HCT116 (cell line): Measurements from ENCODE around the gene NECAP2. TPM values are rescaled to one million over a fixed set of nuclear protein-coding genes. Genes with fewer than 3 reads are reported as not detected.

Source experiments
- ATAC-seq: fragments of 200-7000 bp; cut with Tn5 transposase; 2 replicates; pipeline ENCODE4 v1.9.1; 2020; ENCODE audit warnings: mild to moderate bottlenecking, moderate library complexity
- BruUV-seq: library from RNA; stranded (reverse); fragments of 400-500 nt; replicated peaks from 2 replicates; lab custom pipeline; 2021; lab: Mats Ljungman, UMichigan
- CTCF ChIA-PET: fragments of 300-600 bp; sonication (Branson Sonifier 250); formaldehyde crosslinking; loops from one replicate; lab custom pipeline; 2021; ENCODE audit warnings: antibody characterized with exemption; lab: Charles Lee
- POLR2A ChIA-PET: fragments of 300-600, 350-600 bp; sonication (Branson Sonifier 250); formaldehyde crosslinking; loops from one replicate; lab custom pipeline; 2021; ENCODE audit warnings: antibody characterized with exemption; lab: Charles Lee
- RAD21 ChIA-PET, 2 experiments: fragments of 300-600 bp; sonication (Branson Sonifier 250); formaldehyde crosslinking; loops; one replicate each; lab custom pipeline; 2023; ENCODE audit warnings: low total read pairs in 2 of 2; ENCODE audit not compliant: uncharacterized antibody in 2 of 2, unreplicated experiment in 2 of 2, low non-redundant PET in 1 of 2; lab: Charles Lee
- DNase-seq: peaks from one replicate; pipeline ENCODE4 v3.0.0-alpha.2; 2010; ENCODE audit warnings: low read depth, low spot score
- H2AFZ ChIP-seq: fragments of 200-600 bp; shearing (Covaris generic), sonication (generic); 2 replicates; pipeline ENCODE4 v1.6.1; 2017; ENCODE audit warnings: low read depth, mixed run types, mixed read lengths, antibody characterized with exemption, low read length; ENCODE audit not compliant: poor library complexity, severe bottlenecking
- H3K27ac ChIP-seq: 2 replicates; pipeline ENCODE4 v1.5.1; 2012; ENCODE audit warnings: low read depth, low read length
- H3K27me3 ChIP-seq: fragments of 200-600 bp; sonication (generic); 2 replicates; pipeline ENCODE4 v1.6.1; 2016; ENCODE audit warnings: mixed run types, low read length, mixed read lengths; ENCODE audit not compliant: insufficient read depth
- H3K36me3 ChIP-seq, 2 experiments: fragments of 200-500 bp in 1 of 2; fragments of 200-600 bp in 1 of 2; sonication (Bioruptor generic) in 1 of 2; sonication (generic) in 1 of 2; 2 replicates each; pipeline versions ENCODE4 v1.5.1 to v1.6.1; 2014 to 2016; ENCODE audit warnings: low read length in 2 of 2, inconsistent platforms in 1 of 2, mixed read lengths in 1 of 2, mixed run types in 1 of 2; ENCODE audit not compliant: insufficient read depth in 2 of 2, control insufficient read depth in 1 of 2
- H3K4me1 ChIP-seq, 2 experiments: fragments of 200-600 bp in 1 of 2; sonication (generic) in 1 of 2; 2 replicates each; pipeline versions ENCODE4 v1.5.1 to v1.6.1; 2012 to 2017; ENCODE audit warnings: low read length in 2 of 2, inconsistent platforms in 1 of 2, mild to moderate bottlenecking in 1 of 2, mixed read lengths in 1 of 2, mixed run types in 1 of 2, moderate library complexity in 1 of 2; ENCODE audit not compliant: insufficient read depth in 2 of 2, control insufficient read depth in 1 of 2
- H3K4me2 ChIP-seq: fragments of 200-600 bp; sonication (generic); 2 replicates; pipeline ENCODE4 v1.6.1; 2017; ENCODE audit warnings: mixed run types, low read length, mixed read lengths
- H3K4me3 ChIP-seq, 2 experiments: fragments of 200-600 bp in 1 of 2; sonication (generic) in 1 of 2; replicated peaks in 1 of 2; 2 replicates each; pipeline ENCODE4 v1.5.1; 2011 to 2016; ENCODE audit warnings: low read length in 2 of 2, control low read depth in 1 of 2, low read depth in 1 of 2, mild to moderate bottlenecking in 1 of 2, mixed read lengths in 1 of 2, mixed run types in 1 of 2
- H3K79me2 ChIP-seq: fragments of 200-600 bp; sonication (generic); 2 replicates; pipeline ENCODE4 v1.6.1; 2017; ENCODE audit warnings: mild to moderate bottlenecking, mixed run types, low read length, moderate library complexity, mixed read lengths; ENCODE audit not compliant: insufficient read depth
- H3K9ac ChIP-seq: fragments of 200-600 bp; sonication (generic); 2 replicates; pipeline ENCODE4 v1.6.1; 2016; ENCODE audit warnings: low read length, mixed read lengths
- H3K9me2 ChIP-seq: fragments of 200-600 bp; sonication (generic), shearing (Covaris generic); 2 replicates; pipeline ENCODE4 v1.6.1; 2017; ENCODE audit warnings: mixed run types, mild to moderate bottlenecking, moderate library complexity; ENCODE audit not compliant: insufficient read depth
- H3K9me3 ChIP-seq, 2 experiments: fragments of 200-500 bp in 1 of 2; fragments of 200-600 bp in 1 of 2; sonication (Bioruptor generic) in 1 of 2; sonication (generic) in 1 of 2; 2 replicates each; pipeline ENCODE4 v1.6.1; 2014 to 2017; ENCODE audit warnings: low read length in 2 of 2, mixed read lengths in 2 of 2, inconsistent platforms in 1 of 2, low read depth in 1 of 2, mild to moderate bottlenecking in 1 of 2, mixed run types in 1 of 2, moderate library complexity in 1 of 2; ENCODE audit not compliant: control insufficient read depth in 1 of 2, insufficient read depth in 1 of 2
- H4K20me1 ChIP-seq: fragments of 200-600 bp; sonication (generic), shearing (Covaris generic); 2 replicates; pipeline ENCODE4 v1.6.1; 2017; ENCODE audit warnings: mixed run types, mild to moderate bottlenecking, moderate library complexity; ENCODE audit not compliant: insufficient read depth
- CBX3 ChIP-seq: IDR thresholded peaks from 2 replicates; pipeline ENCODE4 v1.6.1; 2012; ENCODE audit warnings: low read depth
- CEBPB ChIP-seq: IDR thresholded peaks from 2 replicates; pipeline ENCODE4 v1.6.1; 2012; ENCODE audit warnings: low read depth
- EGR1 ChIP-seq: IDR thresholded peaks from 2 replicates; pipeline ENCODE4 v1.6.1; 2012; ENCODE audit warnings: low read depth
- FOSL1 ChIP-seq: IDR thresholded peaks from 2 replicates; pipeline ENCODE4 v1.6.1; 2012; ENCODE audit warnings: low read depth
- JUND ChIP-seq: IDR thresholded peaks from 2 replicates; pipeline ENCODE4 v1.6.1; 2012
- POLR2A ChIP-seq: IDR thresholded peaks from 2 replicates; pipeline ENCODE4 v1.7.0; 2011; ENCODE audit warnings: borderline replicate concordance; ENCODE audit not compliant: insufficient read depth, insufficient read length; ENCODE audit errors: extremely low read depth
- POLR2AphosphoS5 ChIP-seq: IDR thresholded peaks from 2 replicates; pipeline ENCODE4 v1.6.1; 2011; ENCODE audit warnings: mild to moderate bottlenecking, low read depth, low read length, moderate library complexity
- SP1 ChIP-seq: IDR thresholded peaks from 2 replicates; pipeline ENCODE4 v1.6.1; 2012; ENCODE audit warnings: low read depth
- ZFX ChIP-seq: fragments of 450-650 bp; IDR thresholded peaks from 2 replicates; pipeline ENCODE4 v1.6.1; 2017
- intact Hi-C: fragments of 100-400 bp; cut with micrococcal nuclease; formaldehyde crosslinking; loops from 2 replicates; pipeline ENCODE4 v1.10.0; 2022
- total RNA-seq: library from RNA; stranded (reverse); gene quantifications from one replicate; pipeline ENCODE4 v1.2.1, GENCODE V29; 2021; ENCODE audit not compliant: unreplicated experiment
- TF ChIP-seq, protein P1 (sequence below): IDR thresholded peaks from 2 replicates; pipeline ENCODE4 v1.6.1; 2012
- TF ChIP-seq, protein P2 (sequence below): IDR thresholded peaks from 2 replicates; pipeline ENCODE4 v1.6.1; 2012; ENCODE audit warnings: low read depth
- TF ChIP-seq, protein P3 (sequence below), 3 experiments: fragments of 200-600 bp in 1 of 3; sonication (generic) in 1 of 3; IDR thresholded peaks in 2 of 3; conservative IDR thresholded peaks in 1 of 3; 2 replicates each; pipeline ENCODE4 v1.5.1; 2012 to 2017; ENCODE audit warnings: low read depth in 2 of 3, low read length in 2 of 3, antibody characterized with exemption in 1 of 3, borderline replicate concordance in 1 of 3, control low read depth in 1 of 3, mild to moderate bottlenecking in 1 of 3, mixed read lengths in 1 of 3, mixed run types in 1 of 3, moderate library complexity in 1 of 3; ENCODE audit not compliant: insufficient read depth in 1 of 3

The NECAP2 gene
- total RNA-seq, 1 experiment from 2014 or later, result 35.5 TPM

DNA sequence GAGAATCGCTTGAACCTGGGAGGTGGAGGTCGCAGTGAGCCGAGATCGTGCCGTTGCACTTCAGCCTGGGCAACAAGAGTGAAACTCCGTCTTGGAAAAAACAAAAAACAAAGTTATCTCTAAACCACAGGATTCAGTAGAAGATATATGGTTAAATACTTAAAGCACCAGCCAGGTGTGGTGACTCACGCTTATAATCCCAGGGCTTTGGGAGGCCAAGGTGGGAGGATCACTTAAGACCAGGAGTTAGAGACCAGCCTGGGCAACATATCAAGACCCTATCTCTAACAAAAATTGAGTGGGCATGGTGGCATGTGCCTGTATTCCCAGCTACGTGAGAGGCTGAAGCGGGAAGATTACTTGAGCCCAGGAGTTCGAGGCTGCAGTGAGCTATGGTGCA is 5.6 kb downstream of the NECAP2 start:
- DNase-seq (no peak), ATAC-seq (no peak)
- Histone ChIP-seq H3K4me2 (no peak overlapping the region), H3K27me3 (no peaks in the 10 kb centered on the region), H3K9ac (no peak overlapping the region), H3K4me1 (peaks cover 0 to 3% of the 10 kb centered on the region in 2 experiments; a peak in 1 of 4 replicates), H3K9me2 (no peaks in the 10 kb centered on the region), H3K79me2 (peaks cover 31% of the 10 kb centered on the region), H2AFZ (no peak overlapping the region)
- RAD21 ChIA-PET, result no interaction called here
- no TSS peak for BruUV-seq
- TF ChIP-seq ZFX (no peak), JUND (no peak), POLR2AphosphoS5 (no peak), FOSL1 (no peak), SP1 (no peak), CEBPB (no peak), EGR1 (no peak), POLR2A (no peak), CBX3 (no peak)
- TF ChIP-seq, protein P1, sequence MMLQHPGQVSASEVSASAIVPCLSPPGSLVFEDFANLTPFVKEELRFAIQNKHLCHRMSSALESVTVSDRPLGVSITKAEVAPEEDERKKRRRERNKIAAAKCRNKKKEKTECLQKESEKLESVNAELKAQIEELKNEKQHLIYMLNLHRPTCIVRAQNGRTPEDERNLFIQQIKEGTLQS, result no peak
- TF ChIP-seq, protein P2, sequence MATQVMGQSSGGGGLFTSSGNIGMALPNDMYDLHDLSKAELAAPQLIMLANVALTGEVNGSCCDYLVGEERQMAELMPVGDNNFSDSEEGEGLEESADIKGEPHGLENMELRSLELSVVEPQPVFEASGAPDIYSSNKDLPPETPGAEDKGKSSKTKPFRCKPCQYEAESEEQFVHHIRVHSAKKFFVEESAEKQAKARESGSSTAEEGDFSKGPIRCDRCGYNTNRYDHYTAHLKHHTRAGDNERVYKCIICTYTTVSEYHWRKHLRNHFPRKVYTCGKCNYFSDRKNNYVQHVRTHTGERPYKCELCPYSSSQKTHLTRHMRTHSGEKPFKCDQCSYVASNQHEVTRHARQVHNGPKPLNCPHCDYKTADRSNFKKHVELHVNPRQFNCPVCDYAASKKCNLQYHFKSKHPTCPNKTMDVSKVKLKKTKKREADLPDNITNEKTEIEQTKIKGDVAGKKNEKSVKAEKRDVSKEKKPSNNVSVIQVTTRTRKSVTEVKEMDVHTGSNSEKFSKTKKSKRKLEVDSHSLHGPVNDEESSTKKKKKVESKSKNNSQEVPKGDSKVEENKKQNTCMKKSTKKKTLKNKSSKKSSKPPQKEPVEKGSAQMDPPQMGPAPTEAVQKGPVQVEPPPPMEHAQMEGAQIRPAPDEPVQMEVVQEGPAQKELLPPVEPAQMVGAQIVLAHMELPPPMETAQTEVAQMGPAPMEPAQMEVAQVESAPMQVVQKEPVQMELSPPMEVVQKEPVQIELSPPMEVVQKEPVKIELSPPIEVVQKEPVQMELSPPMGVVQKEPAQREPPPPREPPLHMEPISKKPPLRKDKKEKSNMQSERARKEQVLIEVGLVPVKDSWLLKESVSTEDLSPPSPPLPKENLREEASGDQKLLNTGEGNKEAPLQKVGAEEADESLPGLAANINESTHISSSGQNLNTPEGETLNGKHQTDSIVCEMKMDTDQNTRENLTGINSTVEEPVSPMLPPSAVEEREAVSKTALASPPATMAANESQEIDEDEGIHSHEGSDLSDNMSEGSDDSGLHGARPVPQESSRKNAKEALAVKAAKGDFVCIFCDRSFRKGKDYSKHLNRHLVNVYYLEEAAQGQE, result no peak
- TF ChIP-seq, protein P3, sequence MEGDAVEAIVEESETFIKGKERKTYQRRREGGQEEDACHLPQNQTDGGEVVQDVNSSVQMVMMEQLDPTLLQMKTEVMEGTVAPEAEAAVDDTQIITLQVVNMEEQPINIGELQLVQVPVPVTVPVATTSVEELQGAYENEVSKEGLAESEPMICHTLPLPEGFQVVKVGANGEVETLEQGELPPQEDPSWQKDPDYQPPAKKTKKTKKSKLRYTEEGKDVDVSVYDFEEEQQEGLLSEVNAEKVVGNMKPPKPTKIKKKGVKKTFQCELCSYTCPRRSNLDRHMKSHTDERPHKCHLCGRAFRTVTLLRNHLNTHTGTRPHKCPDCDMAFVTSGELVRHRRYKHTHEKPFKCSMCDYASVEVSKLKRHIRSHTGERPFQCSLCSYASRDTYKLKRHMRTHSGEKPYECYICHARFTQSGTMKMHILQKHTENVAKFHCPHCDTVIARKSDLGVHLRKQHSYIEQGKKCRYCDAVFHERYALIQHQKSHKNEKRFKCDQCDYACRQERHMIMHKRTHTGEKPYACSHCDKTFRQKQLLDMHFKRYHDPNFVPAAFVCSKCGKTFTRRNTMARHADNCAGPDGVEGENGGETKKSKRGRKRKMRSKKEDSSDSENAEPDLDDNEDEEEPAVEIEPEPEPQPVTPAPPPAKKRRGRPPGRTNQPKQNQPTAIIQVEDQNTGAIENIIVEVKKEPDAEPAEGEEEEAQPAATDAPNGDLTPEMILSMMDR (IDR thresholded peaks at IDR 0.05 in 2 of 3, conservative IDR thresholded peaks at IDR 0.05 in 1 of 3; ENCODE audit: borderline replicate concordance in 1 of 3, insufficient read depth in 1 of 3, low read depth in 2 of 3, low read length in 2 of 3), result no peak
- TF ChIP-seq, all 23 proteins: peak for 0
- H3K9me3 ChIP-seq, result no peaks in the 10 kb centered on the region
- ChIA-PET CTCF (no interaction called here), POLR2A (no interaction called here)
- intact Hi-C loops, result no loop called here
- peaks cover 35 to 42% of the 10 kb centered on the region in 2 experiments for H3K36me3 ChIP-seq
- H3K27ac ChIP-seq, result no peak overlapping the region
- H3K4me3 ChIP-seq, result no peak overlapping the region
- no peaks in the 10 kb centered on the region for H4K20me1 ChIP-seq
